BE2C (cell line): ENCODE results near the gene B3GAT3.

Experiments used
- DNase-seq: peaks from one replicate; pipeline ENCODE4 v3.0.0-alpha.2; 2020
- H3K27me3 ChIP-seq: fragments of 250-450 bp; sonication (Bioruptor Pico); 2 replicates; pipeline ENCODE4 v1.5.1; 2020; ENCODE audit warnings: mild to moderate bottlenecking
- H3K36me3 ChIP-seq: fragments of 250-450 bp; sonication (Bioruptor Pico); 2 replicates; pipeline ENCODE4 v1.5.1; 2020; ENCODE audit warnings: mild to moderate bottlenecking
- H3K4me1 ChIP-seq: fragments of 250-450 bp; sonication (Bioruptor Pico); 2 replicates; pipeline ENCODE4 v1.5.1; 2020
- H3K4me3 ChIP-seq: 2 replicates; pipeline ENCODE4 v1.5.1; 2011; ENCODE audit warnings: low read depth, low read length
- H3K9me3 ChIP-seq: fragments of 250-450 bp; sonication (Bioruptor Pico); 2 replicates; pipeline ENCODE4 v1.5.1; 2020
- TF ChIP-seq, protein P1 (sequence below): IDR thresholded peaks from 2 replicates; pipeline ENCODE4 v1.5.1; 2012; ENCODE audit warnings: mild to moderate bottlenecking, low read depth, low read length

B3GAT3 gene

GRCh38 chr11:62566247-62566646 lies 55.5 kb downstream of the B3GAT3 start:
- DNase-seq, result no peak
- no peaks in the 10 kb centered on the region for H3K4me1 ChIP-seq
- TF ChIP-seq, protein P1, sequence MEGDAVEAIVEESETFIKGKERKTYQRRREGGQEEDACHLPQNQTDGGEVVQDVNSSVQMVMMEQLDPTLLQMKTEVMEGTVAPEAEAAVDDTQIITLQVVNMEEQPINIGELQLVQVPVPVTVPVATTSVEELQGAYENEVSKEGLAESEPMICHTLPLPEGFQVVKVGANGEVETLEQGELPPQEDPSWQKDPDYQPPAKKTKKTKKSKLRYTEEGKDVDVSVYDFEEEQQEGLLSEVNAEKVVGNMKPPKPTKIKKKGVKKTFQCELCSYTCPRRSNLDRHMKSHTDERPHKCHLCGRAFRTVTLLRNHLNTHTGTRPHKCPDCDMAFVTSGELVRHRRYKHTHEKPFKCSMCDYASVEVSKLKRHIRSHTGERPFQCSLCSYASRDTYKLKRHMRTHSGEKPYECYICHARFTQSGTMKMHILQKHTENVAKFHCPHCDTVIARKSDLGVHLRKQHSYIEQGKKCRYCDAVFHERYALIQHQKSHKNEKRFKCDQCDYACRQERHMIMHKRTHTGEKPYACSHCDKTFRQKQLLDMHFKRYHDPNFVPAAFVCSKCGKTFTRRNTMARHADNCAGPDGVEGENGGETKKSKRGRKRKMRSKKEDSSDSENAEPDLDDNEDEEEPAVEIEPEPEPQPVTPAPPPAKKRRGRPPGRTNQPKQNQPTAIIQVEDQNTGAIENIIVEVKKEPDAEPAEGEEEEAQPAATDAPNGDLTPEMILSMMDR, result no peak
- no peak overlapping the region for H3K4me3 ChIP-seq
- no peaks in the 10 kb centered on the region for H3K27me3 ChIP-seq
- no peaks in the 10 kb centered on the region for H3K9me3 ChIP-seq
- H3K36me3 ChIP-seq, result peaks cover 63% of the 10 kb centered on the region
